GM12878 (cell line): Measurements from ENCODE around the gene MTCH2. TPM values are rescaled to one million over a fixed set of nuclear protein-coding genes. Genes with fewer than 3 reads are reported as not detected.

Experiments
- ATAC-seq: fragments of 200-7000 bp; cut with Tn5 transposase; 3 replicates; pipeline ENCODE4 v1.9.1; 2020; ENCODE audit warnings: mild to moderate bottlenecking, moderate library complexity
- BruUV-seq: library from RNA; stranded (reverse); fragments of 400-500 nt; replicated peaks from 2 replicates; lab custom pipeline; 2021; lab: Mats Ljungman, UMichigan
- CTCF ChIA-PET: fragments of 300-600 bp; sonication (Branson Sonifier 250); formaldehyde crosslinking; extraction: SDS; loops from one replicate; lab custom pipeline; 2021; ENCODE audit warnings: inconsistent platforms; lab: Yijun Ruan, JAX
- POLR2A ChIA-PET: fragments of 350-600 bp; formaldehyde crosslinking; extraction: SDS; loops from one replicate; lab custom pipeline; 2021; ENCODE audit warnings: inconsistent platforms; lab: Charles Lee
- RAD21 ChIA-PET: fragments of 300-600 bp; sonication (Branson Sonifier 250); formaldehyde crosslinking; loops from one replicate; lab custom pipeline; 2023; ENCODE audit warnings: antibody characterized with exemption; ENCODE audit not compliant: unreplicated experiment; lab: Charles Lee
- SMC1A ChIA-PET: fragments of 300-600 bp; sonication (Branson Sonifier 250); formaldehyde crosslinking; loops from one replicate; lab custom pipeline; 2023; ENCODE audit not compliant: unreplicated experiment, uncharacterized antibody; lab: Charles Lee
- DNase-seq: peaks from one replicate; pipeline ENCODE4 v3.0.0-alpha.2; 2011; ENCODE audit warnings: low read depth, low spot score
- FAIRE-seq: peaks from 3 replicates; lab custom pipeline; 2011; peaks lifted over from hg19 to GRCh38; lab: Jason Lieb, UNC
- H2AFZ ChIP-seq: 2 replicates; pipeline ENCODE4 v1.6.0; 2011; ENCODE audit warnings: low read depth, low read length, control low read depth; ENCODE audit not compliant: control insufficient read depth
- H3K27ac ChIP-seq: 2 replicates; pipeline ENCODE4 v1.5.1; 2011; ENCODE audit warnings: control low read depth; ENCODE audit not compliant: control insufficient read depth, insufficient read depth
- H3K27me3 ChIP-seq, 2 experiments: replicated peaks in 1 of 2; 2 replicates each; pipeline versions ENCODE4 v1.6.0 to v1.6.1; 2011; ENCODE audit warnings: low read length in 1 of 2; ENCODE audit not compliant: control insufficient read depth in 2 of 2, insufficient read depth in 2 of 2
- H3K36me3 ChIP-seq, 2 experiments: 2 replicates each; pipeline ENCODE4 v1.5.1; 2011; ENCODE audit warnings: low read length in 1 of 2; ENCODE audit not compliant: control insufficient read depth in 2 of 2, insufficient read depth in 2 of 2
- H3K4me1 ChIP-seq: 2 replicates; pipeline ENCODE4 v1.6.1; 2011; ENCODE audit warnings: mild to moderate bottlenecking, low read length, moderate library complexity, mixed read lengths; ENCODE audit not compliant: control insufficient read depth, insufficient read depth
- H3K4me2 ChIP-seq: 2 replicates; pipeline ENCODE4 v1.6.0; 2011; ENCODE audit warnings: control low read depth; ENCODE audit not compliant: control insufficient read depth, insufficient read depth
- H3K4me3 ChIP-seq: fragments of 200-600 bp; sonication (generic); 2 replicates; pipeline ENCODE4 v1.5.1; 2016
- H3K79me2 ChIP-seq: 2 replicates; pipeline ENCODE4 v1.6.0; 2011; ENCODE audit warnings: low read length; ENCODE audit not compliant: control insufficient read depth, insufficient read depth
- H3K9ac ChIP-seq: 2 replicates; pipeline ENCODE4 v1.8.0; 2011; ENCODE audit warnings: low read length, control low read depth, mixed read lengths; ENCODE audit not compliant: control insufficient read depth, insufficient read depth
- H3K9me3 ChIP-seq: replicated peaks from 3 replicates; pipeline ENCODE4 v1.5.1; 2011; ENCODE audit warnings: mild to moderate bottlenecking, low read length; ENCODE audit not compliant: control insufficient read depth, insufficient read depth
- H4K20me1 ChIP-seq: 2 replicates; pipeline ENCODE4 v1.6.0; 2011; ENCODE audit not compliant: control insufficient read depth, insufficient read depth
- BHLHE40 ChIP-seq, 2 experiments: fragments of 450-650 bp in 1 of 2; IDR thresholded peaks; 2 replicates each; pipeline ENCODE4 v1.6.1; 2011 to 2017; ENCODE audit warnings: low read depth in 2 of 2, borderline replicate concordance in 1 of 2, improper control_type of control experiment in 1 of 2, low read length in 1 of 2, mild to moderate bottlenecking in 1 of 2
- FOXK2 ChIP-seq: fragments of 450-650 bp; IDR thresholded peaks from 2 replicates; pipeline ENCODE4 v1.6.1; 2017; ENCODE audit warnings: mild to moderate bottlenecking, moderate library complexity
- HDAC6 ChIP-seq: fragments of 200-600 bp; sonication (generic); IDR thresholded peaks from one replicate; pipeline ENCODE4 v1.8.0; 2017; ENCODE audit warnings: antibody characterized with exemption; ENCODE audit not compliant: unreplicated experiment
- IKZF2 ChIP-seq, 2 experiments: fragments of 450-650 bp; IDR thresholded peaks; 2 replicates each; pipeline ENCODE4 v1.6.1; 2017; ENCODE audit warnings: mild to moderate bottlenecking in 2 of 2, moderate library complexity in 2 of 2
- NFIC ChIP-seq: IDR thresholded peaks from 2 replicates; pipeline ENCODE4 v1.6.1; 2012; ENCODE audit warnings: low read depth, mild to moderate bottlenecking, inconsistent platforms, low read length, moderate library complexity
- NFYB ChIP-seq: IDR thresholded peaks from 2 replicates; pipeline ENCODE4 v1.6.1; 2011; ENCODE audit warnings: low read depth, mild to moderate bottlenecking, low read length, improper control_type of control experiment, moderate library complexity; ENCODE audit not compliant: insufficient read depth
- PRDM15 ChIP-seq: fragments of 450-650 bp; formaldehyde crosslinking; IDR thresholded peaks from 2 replicates; pipeline ENCODE4 v1.4.0; 2020; ENCODE audit warnings: mild to moderate bottlenecking, moderate library complexity
- SMAD1 ChIP-seq: fragments of 450-650 bp; IDR thresholded peaks from 2 replicates; pipeline ENCODE4 v1.6.1; 2018; ENCODE audit warnings: mild to moderate bottlenecking, low read depth; ENCODE audit not compliant: partially characterized antibody
- TAF1 ChIP-seq: IDR thresholded peaks from 2 replicates; pipeline ENCODE4 v1.6.1; 2011; ENCODE audit warnings: mild to moderate bottlenecking, low read depth, low read length, borderline replicate concordance
- ZBTB11 ChIP-seq: fragments of 450-650 bp; formaldehyde crosslinking; IDR thresholded peaks from 2 replicates; pipeline ENCODE4 v1.5.0; 2022; ENCODE audit warnings: mild to moderate bottlenecking, missing genetic modification characterization
- ZNF207 ChIP-seq: fragments of 450-650 bp; IDR thresholded peaks from 2 replicates; pipeline ENCODE4 v1.6.1; 2014; ENCODE audit warnings: antibody characterized with exemption, mild to moderate bottlenecking, borderline replicate concordance
- ZNF622 ChIP-seq: fragments of 450-650 bp; IDR thresholded peaks from 2 replicates; pipeline ENCODE4 v1.6.1; 2017; ENCODE audit warnings: mild to moderate bottlenecking, inconsistent platforms
- WGBS: methylation state at CpG from one replicate; pipeline ENCODE4 v1.1.6; 2016; ENCODE audit warnings: low lambda C conversion rate; ENCODE audit not compliant: insufficient replicate concordance, insufficient coverage; ENCODE audit errors: missing lambda C conversion rate; 5-methylcytosine and 5-hydroxymethylcytosine counted together
- in situ Hi-C: fragments of 300-500 bp; cut with MboI; formaldehyde crosslinking; loops from 9 replicates; pipeline ENCODE4 v1.14.3; 2018; ENCODE audit warnings: mixed read lengths
- intact Hi-C: fragments of 100-400 bp; cut with micrococcal nuclease; formaldehyde crosslinking; loops from one replicate; pipeline ENCODE4 v1.14.2; 2022; ENCODE audit not compliant: unreplicated experiment
- polyA plus RNA-seq, 11 experiments: library from polyadenylated mRNA; depleted of rRNA in 4 of 11; unstranded in 6 of 11; stranded (reverse) in 5 of 11; fragments of >200 nt; fragmentation: Nextera tagmentation in 4 of 11; fragmentation: Illumina TruSeq in 1 of 11; extraction: Ambion mirVana in 4 of 11; extraction: Trizol in 1 of 11; gene quantifications; 1 replicate in 1 of 11; 2 replicates in 10 of 11; pipeline versions ENCODE4 v1.2.1 to v1.2.3, GENCODE V29; 2011 to 2016; ENCODE audit warnings: inconsistent platforms in 2 of 11, missing spikeins in 2 of 11, low read depth in 1 of 11
- total RNA-seq, 4 experiments: library from RNA; depleted of rRNA in 3 of 4; stranded (reverse); fragments of >200 nt in 3 of 4; fragmentation: Illumina TruSeq in 1 of 4; extraction: Trizol in 1 of 4; gene quantifications; 2 replicates each; pipeline versions ENCODE4 v1.2.1 to v1.2.3, GENCODE V29; 2013 to 2021
- TF ChIP-seq, protein P1 (sequence below): fragments of 450-650 bp; IDR thresholded peaks from 2 replicates; pipeline ENCODE4 v1.6.1; 2017; ENCODE audit warnings: mild to moderate bottlenecking

MTCH2 gene
- total and polyA plus RNA-seq, 10 of the 15 experiments (the other 5 are each of a cell fraction or from before 2014, with no cell fraction given) = 72.4 to 341 (median 144) TPM

DNA sequence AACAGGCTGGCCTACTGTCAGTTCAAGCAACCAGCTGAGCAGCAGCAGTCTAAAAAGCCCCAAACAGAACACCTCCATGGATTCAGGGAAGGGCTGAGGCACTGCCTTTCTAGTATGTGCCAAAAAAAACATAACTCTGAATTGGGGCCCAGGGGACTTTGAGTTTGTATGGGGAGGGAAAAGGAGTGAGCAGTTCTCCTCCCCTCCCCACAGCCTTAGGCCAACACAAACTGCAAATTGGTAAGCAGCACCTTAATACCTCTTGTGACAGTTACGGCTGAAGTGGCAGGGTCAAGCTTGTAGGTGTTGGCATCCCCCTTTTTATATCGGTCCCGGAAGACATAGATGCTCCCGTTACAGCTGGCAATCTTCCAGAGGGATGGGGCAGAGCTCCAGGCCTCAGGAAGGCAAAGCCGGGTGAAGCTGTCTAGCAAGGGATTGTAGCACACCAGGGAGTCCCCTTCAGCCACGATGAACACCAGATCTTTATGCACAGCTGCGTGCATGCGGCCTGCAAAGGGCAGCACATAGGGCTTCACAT, 69.6 kb downstream of the MTCH2 start:
- ATAC-seq (no peak), FAIRE-seq (no peak), DNase-seq (no peak)
- in situ Hi-C loops (no loop called here), intact Hi-C loops (no loop called here)
- no peak overlapping the region for H3K9ac ChIP-seq
- H3K4me1 ChIP-seq = peaks cover 4% of the 10 kb centered on the region
- H4K20me1 ChIP-seq = 0 out of 2 replicates have a peak, but pooled peaks cover 3% of the 10 kb centered on the region
- H2AFZ ChIP-seq = no peak overlapping the region
- ChIA-PET CTCF (interaction anchor here (0.5 to 1.4 kb wide), 4 partner anchors 19 to 54 kb away, joined by 3 to 5 read pairs (median 3); no protein-coding TSS in a partner anchor), SMC1A (interaction anchor here (0.9 kb wide), 1 partner anchor 50 kb away, joined by 4 read pairs; no protein-coding TSS in a partner anchor), POLR2A (interaction anchor here (0.5 kb wide), 1 partner anchor 97 kb away, joined by 3 read pairs; no protein-coding TSS in a partner anchor), RAD21 (no interaction called here)
- WGBS = 84% methylated on average over 8 of the region's 8 CpGs
- peaks cover 10 to 42% of the 10 kb centered on the region in 2 experiments for H3K36me3 ChIP-seq
- H3K9me3 ChIP-seq = no peaks in the 10 kb centered on the region
- no peak overlapping the region for H3K4me2 ChIP-seq
- no peak overlapping the region for H3K27ac ChIP-seq
- H3K4me3 ChIP-seq = no peak overlapping the region
- BruUV-seq = no TSS peak
- no peaks in the 10 kb centered on the region for H3K27me3 ChIP-seq
- H3K79me2 ChIP-seq = peaks cover 12% of the 10 kb centered on the region
- TF ChIP-seq BHLHE40 (IDR thresholded peaks at IDR 0.05; ENCODE audit: borderline replicate concordance in 1 of 2, low read depth in 2 of 2, low read length in 1 of 2) = no peak
- TF ChIP-seq NFIC = no peak
- TF ChIP-seq PRDM15 = no peak
- no peak for TF ChIP-seq IKZF2 (IDR thresholded peaks at IDR 0.05)
- no peak for TF ChIP-seq ZNF207
- TF ChIP-seq NFYB = no peak
- TF ChIP-seq SMAD1 = no peak
- no peak for TF ChIP-seq HDAC6
- TF ChIP-seq ZBTB11 (CRISPR knock-in tag) = no peak
- no peak for TF ChIP-seq FOXK2
- TF ChIP-seq, protein P1, sequence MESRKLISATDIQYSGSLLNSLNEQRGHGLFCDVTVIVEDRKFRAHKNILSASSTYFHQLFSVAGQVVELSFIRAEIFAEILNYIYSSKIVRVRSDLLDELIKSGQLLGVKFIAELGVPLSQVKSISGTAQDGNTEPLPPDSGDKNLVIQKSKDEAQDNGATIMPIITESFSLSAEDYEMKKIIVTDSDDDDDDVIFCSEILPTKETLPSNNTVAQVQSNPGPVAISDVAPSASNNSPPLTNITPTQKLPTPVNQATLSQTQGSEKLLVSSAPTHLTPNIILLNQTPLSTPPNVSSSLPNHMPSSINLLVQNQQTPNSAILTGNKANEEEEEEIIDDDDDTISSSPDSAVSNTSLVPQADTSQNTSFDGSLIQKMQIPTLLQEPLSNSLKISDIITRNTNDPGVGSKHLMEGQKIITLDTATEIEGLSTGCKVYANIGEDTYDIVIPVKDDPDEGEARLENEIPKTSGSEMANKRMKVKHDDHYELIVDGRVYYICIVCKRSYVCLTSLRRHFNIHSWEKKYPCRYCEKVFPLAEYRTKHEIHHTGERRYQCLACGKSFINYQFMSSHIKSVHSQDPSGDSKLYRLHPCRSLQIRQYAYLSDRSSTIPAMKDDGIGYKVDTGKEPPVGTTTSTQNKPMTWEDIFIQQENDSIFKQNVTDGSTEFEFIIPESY = no peak
- no peak for TF ChIP-seq ZNF622
- TF ChIP-seq TAF1 = no peak
